Head of caudate nucleus (tissue), 42 donors: ENCODE data around the gene ABCB8.

ENCODE experiments used
- DNase-seq, 42 donors: peaks; one replicate each; pipeline versions ENCODE4 v3.0.0 to v3.0.0-alpha.2; 2020 to 2021; ENCODE audit warnings: mixed read lengths in 7 of 42
- intact Hi-C: fragments of 100-400 bp; cut with DNase I; formaldehyde crosslinking; loops from one replicate; pipeline ENCODE4 v1.15.0; 2022

ABCB8 gene

GRCh38 chr7:151028131-151028947 is at the start of gene ABCB8:
ABCB8 (plus strand) TSS chr7:151028450; CDS start chr7:151028516, 66 bp downstream.
- peak; percentile 92 to 99 (median 98) for DNase-seq
- intact Hi-C loops: loop anchor here (2.0 to 5.0 kb wide), 2 partner anchors 28 to 84 kb away; partner anchors contain the start of gene CDK5

DNA sequence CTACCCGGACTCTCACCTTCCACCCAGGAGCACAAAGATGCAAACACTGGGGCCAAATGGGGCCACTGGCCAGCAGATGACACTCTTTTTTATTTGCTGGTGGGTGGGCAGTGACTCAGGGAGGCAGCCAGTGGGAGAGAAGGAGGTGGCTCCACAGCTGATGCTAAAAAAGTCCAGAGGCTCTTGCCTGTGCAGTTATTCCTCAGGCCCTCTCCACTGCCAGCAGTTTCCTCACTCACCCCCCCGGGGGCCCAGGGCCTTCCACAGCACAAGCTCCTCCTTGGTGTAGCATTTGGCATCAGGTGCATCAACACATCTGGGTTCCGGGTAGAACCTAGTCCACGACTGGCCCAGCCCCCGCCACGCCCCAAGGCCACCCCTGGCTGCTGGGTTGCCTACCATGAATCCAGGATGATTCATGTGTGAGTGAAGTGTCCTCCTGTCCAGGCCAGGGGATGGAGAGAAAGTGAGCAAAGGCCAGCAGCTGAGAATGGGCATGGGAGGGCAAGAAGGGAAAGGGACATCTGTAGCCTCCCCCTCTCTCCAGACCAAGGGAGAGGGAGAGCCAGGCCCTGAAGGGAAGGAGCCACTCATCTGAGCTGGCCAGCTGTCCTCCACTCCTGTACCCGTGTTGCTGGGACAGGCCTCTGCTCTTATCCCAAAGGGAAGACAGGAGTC is 48.4 kb upstream of the ABCB8 start:
- DNase-seq: peak in 1 of 42 donors; percentile 13

DNA sequence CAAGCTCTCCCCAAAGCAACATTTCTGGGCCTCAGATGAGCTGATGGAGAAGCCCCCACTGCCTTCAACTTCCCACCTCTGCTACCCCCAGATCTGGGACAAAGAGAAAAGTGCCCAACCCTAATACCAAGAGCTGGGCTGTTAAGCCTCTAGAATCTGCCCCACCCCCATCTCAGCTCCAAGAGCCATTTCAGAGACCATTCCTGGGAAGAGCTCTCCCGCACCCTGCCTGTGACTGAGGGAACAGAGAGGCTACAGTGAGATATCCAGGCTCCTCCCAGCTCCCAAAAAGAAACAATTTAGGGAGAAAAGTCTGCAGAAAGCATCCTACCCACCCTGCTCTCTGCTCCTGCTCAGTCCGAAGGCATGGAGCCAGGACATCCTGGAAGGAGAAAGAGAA is 47.6 kb upstream of the ABCB8 start:
- peak in 1 of 42 donors; percentile 28 for DNase-seq

More for the DNA sequence above, 48.4 kb upstream of the ABCB8 start:
- intact Hi-C loops: no loop called here

GRCh38 chr7:150981644-150982043 is 46.6 kb upstream of the ABCB8 start:
- intact Hi-C loops: no loop called here
- no peak for DNase-seq

More for the DNA sequence above, 47.6 kb upstream of the ABCB8 start:
- intact Hi-C loops: no loop called here

DNA sequence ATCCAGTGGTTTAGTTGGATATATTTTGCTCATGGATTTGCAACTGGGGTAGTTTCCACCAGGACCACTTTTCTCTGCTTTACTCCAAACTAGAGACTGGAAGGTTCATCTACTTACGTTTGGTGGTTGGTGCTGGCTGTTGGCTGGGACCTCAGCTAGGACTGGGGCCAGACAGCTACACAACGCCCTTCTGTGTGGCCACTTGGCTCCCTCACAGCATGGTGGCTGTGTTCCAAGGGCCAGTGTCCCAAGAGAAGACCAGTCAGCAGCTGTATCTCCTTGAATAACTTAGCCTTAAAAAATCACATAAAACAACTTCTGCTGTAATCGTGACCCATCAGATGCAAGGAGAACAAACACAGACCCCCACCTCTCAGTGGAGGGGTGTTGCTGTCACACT is 45.9 kb upstream of the ABCB8 start:
- intact Hi-C loops: no loop called here
- DNase-seq: peak; percentile 69 to 96 (median 90)

DNA sequence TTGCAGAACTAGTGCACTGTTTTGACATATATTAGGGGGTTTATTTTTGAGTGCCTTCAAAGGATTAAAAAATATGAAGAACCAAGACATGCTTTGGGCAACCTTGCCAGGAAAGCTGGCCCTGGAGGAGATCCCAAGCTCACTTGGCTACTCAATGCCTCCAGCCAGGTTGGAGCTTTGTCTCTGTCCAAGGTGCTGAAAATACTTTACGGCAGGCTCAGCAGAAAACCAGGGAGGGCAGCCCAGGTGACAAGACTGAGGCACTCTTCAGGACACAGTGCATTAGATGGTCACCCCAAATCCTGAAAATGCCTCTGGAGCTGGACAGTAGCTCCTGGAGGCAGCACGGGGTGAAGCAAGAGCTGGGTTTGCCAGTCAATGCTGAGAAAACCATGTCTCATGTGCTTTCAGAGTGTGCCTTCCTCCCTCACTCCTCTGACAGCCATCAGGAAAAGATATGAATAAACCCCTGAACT is 44.3 kb upstream of the ABCB8 start:
- DNase-seq: peak in 1 of 42 donors; percentile 65
- intact Hi-C loops: no loop called here

DNA sequence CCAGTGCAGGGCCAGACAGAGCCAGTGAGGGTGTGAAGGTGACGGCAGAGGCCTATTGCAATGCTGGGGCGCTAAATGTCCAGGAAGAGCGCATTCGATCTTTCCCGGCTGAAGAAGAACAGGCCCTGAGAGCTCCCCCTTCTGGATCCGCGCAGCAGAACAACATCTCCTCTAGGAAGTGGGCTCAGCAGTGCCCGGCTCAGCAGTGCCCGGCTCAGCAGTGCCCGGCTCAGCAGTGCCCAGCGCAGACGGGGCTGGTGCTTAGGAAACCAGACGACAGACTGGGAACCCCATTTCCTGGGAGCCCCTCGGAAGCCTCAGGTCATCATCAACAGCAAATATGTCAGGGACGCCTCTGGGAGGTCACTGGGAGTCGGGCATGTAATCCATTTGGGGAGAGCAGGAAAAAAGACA is 42.1 kb upstream of the ABCB8 start:
- intact Hi-C loops: loop anchor here (2.0 kb wide), 1 partner anchor 87 kb away; no protein-coding TSS in a partner anchor
- DNase-seq: peak in 40 of 42 donors; percentile 60 to 91 (median 78)

GRCh38 chr7:150986556-150986955 is 41.7 kb upstream of the ABCB8 start:
- no peak for DNase-seq
- intact Hi-C loops: loop anchor here (2.0 kb wide), 1 partner anchor 88 kb away; no protein-coding TSS in a partner anchor

DNA sequence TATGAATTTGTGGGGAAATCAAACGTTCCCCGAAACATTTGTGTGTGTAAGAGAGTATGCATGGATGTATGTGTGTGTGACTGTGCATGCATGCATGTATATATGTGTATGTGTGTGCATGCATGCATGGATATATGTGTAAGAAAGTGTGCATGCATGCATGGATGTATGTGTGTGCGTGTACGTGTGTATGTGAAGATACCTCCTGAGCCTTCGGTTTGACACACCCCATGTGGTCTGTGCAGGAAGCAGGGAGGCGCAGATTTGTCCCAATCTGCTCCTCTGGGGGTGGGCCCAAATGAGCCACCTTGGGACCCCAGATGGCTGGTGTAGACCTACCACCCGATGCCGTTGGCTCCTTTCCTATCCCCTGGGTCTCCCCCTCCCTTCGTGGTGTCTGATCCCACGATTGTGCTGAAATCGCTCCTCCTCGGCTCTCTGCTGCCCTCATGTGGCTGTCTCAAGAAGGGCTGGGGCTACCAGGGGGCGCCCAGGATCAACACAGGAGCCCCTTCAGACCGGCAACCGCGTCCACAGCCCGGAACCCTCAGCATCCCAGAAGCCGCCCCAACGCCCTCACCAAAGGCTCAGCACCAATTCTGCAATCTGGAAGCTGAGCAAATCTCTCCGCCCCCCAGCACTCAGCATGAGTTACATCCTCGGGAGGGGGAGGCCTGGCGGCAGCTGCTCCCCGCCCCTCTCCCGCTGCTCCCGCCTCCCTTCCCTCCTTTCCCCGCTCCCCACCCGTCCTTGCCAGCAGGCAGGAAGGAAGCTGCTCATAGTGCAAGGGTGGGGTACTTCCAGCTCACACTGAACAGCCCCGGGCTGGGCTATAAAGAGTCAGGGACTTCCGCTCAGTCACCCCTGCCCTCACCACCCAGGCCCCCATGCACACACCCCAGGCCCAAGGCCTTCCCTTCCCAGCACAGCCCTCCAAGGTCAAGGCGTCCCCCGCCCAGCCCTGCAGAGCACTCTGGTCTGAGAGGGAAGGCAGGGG is 39.7 kb upstream of the ABCB8 start:
- DNase-seq: peak; percentile 58 to 91 (median 80)
- intact Hi-C loops: loop anchor here (2.0 kb wide), 1 partner anchor 26 kb away; no protein-coding TSS in a partner anchor

DNA sequence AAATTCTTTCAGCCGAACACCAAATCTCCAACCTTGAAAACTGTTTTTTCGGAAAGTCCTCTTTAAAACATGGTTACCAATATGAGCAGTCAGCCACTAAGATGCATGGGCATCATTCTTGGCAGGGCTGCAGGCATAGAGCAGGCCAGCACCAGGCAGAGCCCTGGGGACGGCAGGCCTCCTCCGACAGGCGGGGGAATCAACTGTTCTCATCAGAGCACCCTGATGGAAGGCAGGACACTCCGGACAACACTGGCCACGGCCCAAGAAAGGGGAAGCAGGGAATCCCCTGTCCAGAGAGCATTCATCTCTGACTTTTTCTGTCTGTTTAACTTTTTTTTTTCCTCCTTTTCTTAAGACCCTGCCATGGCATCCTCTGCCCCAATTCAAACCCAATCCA is 38.8 kb upstream of the ABCB8 start:
- DNase-seq: no peak
- intact Hi-C loops: loop anchor here (2.0 kb wide), 1 partner anchor 27 kb away; no protein-coding TSS in a partner anchor

- intact Hi-C loops: loop anchor here (10.0 kb wide), 1 partner anchor 206 kb away; no protein-coding TSS in a partner anchor
- DNase-seq: no peak
Measured at GRCh38 chr7:150990416-150991186, 37.6 kb upstream of the ABCB8 start, which contains the start of gene NOS3. NOS3 (plus strand) TSS chr7:150991017; CDS start chr7:150993804, 2,787 bp downstream.

GRCh38 chr7:150992051-150992640 is 36.1 kb upstream of the ABCB8 start:
- DNase-seq: no peak
- intact Hi-C loops: loop anchor here (10.0 kb wide), 1 partner anchor 207 kb away; no protein-coding TSS in a partner anchor

GRCh38 chr7:150992833-150993302 is 35.4 kb upstream of the ABCB8 start:
- peak in 6 of 42 donors; percentile 19 to 66 (median 50) for DNase-seq
- intact Hi-C loops: loop anchor here (10.0 kb wide), 1 partner anchor 208 kb away; no protein-coding TSS in a partner anchor

DNA sequence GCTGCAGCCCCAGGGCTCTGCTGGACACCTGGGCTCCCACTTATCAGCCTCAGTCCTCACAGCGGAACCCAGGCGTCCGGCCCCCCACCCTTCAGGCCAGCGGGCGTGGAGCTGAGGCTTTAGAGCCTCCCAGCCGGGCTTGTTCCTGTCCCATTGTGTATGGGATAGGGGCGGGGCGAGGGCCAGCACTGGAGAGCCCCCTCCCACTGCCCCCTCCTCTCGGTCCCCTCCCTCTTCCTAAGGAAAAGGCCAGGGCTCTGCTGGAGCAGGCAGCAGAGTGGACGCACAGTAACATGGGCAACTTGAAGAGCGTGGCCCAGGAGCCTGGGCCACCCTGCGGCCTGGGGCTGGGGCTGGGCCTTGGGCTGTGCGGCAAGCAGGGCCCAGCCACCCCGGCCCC is 34.7 kb upstream of the ABCB8 start:
- DNase-seq: no peak
- intact Hi-C loops: loop anchor here (10.0 kb wide), 1 partner anchor 209 kb away; no protein-coding TSS in a partner anchor

GRCh38 chr7:150994141-150994837 is 34.0 kb upstream of the ABCB8 start:
- intact Hi-C loops: loop anchor here (10.0 kb wide), 1 partner anchor 209 kb away; no protein-coding TSS in a partner anchor
- no peak for DNase-seq
